GM21786 (cell line): ENCODE results near the gene ATP8B1.
"Not testable (repeated sequence)": the region's sequence is repeated elsewhere in the genome, so short reads cannot be mapped to it uniquely, and the experiment has no call there.

Experiments
- ATAC-seq: cut with Tn5 transposase; IDR thresholded peaks from one replicate; pipeline ENCODE4 v1.9.1; 2021; ENCODE audit not compliant: unreplicated experiment

Gene ATP8B1

GRCh38 chr18:57803103-57803969, at the start of gene ATP8B1:
Gene ATP8B1, minus strand, starts transcription at chr18:57803315. Its CDS starts 71,508 bp downstream, at chr18:57731807.
- ATAC-seq = no peak

GRCh38 chr18:57850063-57850462, 46.9 kb upstream of the ATP8B1 start:
- ATAC-seq = no peak

GRCh38 chr18:57848374-57848773, 45.3 kb upstream of the ATP8B1 start:
- ATAC-seq = not testable (repeated sequence)

GRCh38 chr18:57847431-57847830, 44.3 kb upstream of the ATP8B1 start:
- not testable (repeated sequence) for ATAC-seq

- no peak for ATAC-seq
These were observed 43.1 kb upstream of the ATP8B1 start for GRCh38 chr18:57846258-57846657.

GRCh38 chr18:57845605-57846074, 42.5 kb upstream of the ATP8B1 start:
- no peak for ATAC-seq

- no peak for ATAC-seq
These were observed 41.2 kb upstream of the ATP8B1 start for GRCh38 chr18:57844319-57844718.

- no peak for ATAC-seq
These were observed 40.3 kb upstream of the ATP8B1 start for GRCh38 chr18:57843386-57843785.

- peak; percentile 40 for ATAC-seq
These were observed 38.5 kb upstream of the ATP8B1 start for GRCh38 chr18:57841568-57841967.

- ATAC-seq = no peak
These were observed 36.8 kb upstream of the ATP8B1 start for GRCh38 chr18:57839942-57840381.

GRCh38 chr18:57837917-57838548, 34.9 kb upstream of the ATP8B1 start:
- peak; percentile 80 for ATAC-seq

- ATAC-seq = no peak
These were observed 33.4 kb upstream of the ATP8B1 start for GRCh38 chr18:57836557-57836956.

GRCh38 chr18:57835904-57836303, 32.8 kb upstream of the ATP8B1 start:
- ATAC-seq = no peak

GRCh38 chr18:57834616-57835015, 31.5 kb upstream of the ATP8B1 start:
- no peak for ATAC-seq

GRCh38 chr18:57833441-57834101, 30.5 kb upstream of the ATP8B1 start:
- peak; percentile 37 for ATAC-seq

GRCh38 chr18:57832730-57833129, 29.6 kb upstream of the ATP8B1 start:
- no peak for ATAC-seq

- ATAC-seq = no peak
These were observed 28.7 kb upstream of the ATP8B1 start for GRCh38 chr18:57831597-57832377.

- no peak for ATAC-seq
These were observed 24.5 kb upstream of the ATP8B1 start for GRCh38 chr18:57827646-57828045.

- no peak for ATAC-seq
These were observed 23.1 kb upstream of the ATP8B1 start for GRCh38 chr18:57826252-57826651.

GRCh38 chr18:57820583-57820982, 17.5 kb upstream of the ATP8B1 start:
- ATAC-seq = not testable (repeated sequence)
